GM20000 (cell line): ENCODE results near the gene GBGT1.

Experiments used
- DNase-seq: peaks from one replicate; pipeline ENCODE4 v3.0.0; 2012; ENCODE audit warnings: low spot score
- TF ChIP-seq, protein P1 (sequence below): IDR thresholded peaks from 2 replicates; pipeline ENCODE4 v1.5.1; 2012; ENCODE audit warnings: mild to moderate bottlenecking, control low read depth; ENCODE audit errors: extremely low read depth, missing control alignments

GBGT1 gene

DNA sequence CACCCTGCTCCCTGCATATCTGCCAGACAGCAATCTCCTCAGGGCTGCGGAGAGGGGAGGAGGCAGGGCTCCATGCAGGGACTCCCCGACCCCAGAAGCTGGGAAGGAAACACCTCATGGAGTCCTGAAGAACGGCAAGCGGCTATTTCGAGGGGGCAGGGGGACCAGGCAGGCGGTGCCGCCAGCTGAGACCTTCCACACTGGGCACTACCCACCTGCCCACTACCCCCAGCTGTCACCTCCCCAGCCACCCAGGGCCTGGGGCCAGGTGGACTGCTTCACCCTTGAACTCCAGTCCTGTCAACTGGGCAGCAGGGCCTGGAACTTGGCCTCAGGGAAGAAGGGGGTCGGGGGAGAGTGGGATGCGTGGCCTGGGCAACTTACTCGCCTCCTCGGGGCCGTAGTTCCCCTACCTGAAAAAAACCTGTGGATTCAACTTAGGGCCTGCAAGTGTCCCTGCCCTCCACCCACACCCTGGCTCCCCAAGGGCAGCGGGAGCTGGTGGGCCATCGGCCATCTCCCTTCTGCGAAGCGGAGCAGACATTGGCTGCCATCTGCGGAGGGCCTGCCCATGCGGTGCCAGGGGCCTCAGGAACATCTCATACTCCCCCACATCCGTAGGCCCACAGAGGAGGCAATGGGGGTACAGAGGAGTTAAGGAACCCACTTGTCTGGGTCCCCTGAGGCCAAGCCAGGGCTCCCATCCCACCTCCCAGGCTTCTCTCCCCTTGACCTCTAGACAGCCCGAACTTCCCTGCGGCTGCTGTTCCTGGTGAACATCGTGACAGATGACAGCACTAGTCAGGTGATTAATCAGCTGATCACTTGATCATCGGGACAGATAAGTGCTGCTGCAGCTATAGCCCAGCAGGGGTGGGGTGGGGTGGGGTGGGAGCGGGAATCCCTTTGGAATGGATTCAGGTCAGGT lies 24.2 kb downstream of the GBGT1 start:
- TF ChIP-seq, protein P1, sequence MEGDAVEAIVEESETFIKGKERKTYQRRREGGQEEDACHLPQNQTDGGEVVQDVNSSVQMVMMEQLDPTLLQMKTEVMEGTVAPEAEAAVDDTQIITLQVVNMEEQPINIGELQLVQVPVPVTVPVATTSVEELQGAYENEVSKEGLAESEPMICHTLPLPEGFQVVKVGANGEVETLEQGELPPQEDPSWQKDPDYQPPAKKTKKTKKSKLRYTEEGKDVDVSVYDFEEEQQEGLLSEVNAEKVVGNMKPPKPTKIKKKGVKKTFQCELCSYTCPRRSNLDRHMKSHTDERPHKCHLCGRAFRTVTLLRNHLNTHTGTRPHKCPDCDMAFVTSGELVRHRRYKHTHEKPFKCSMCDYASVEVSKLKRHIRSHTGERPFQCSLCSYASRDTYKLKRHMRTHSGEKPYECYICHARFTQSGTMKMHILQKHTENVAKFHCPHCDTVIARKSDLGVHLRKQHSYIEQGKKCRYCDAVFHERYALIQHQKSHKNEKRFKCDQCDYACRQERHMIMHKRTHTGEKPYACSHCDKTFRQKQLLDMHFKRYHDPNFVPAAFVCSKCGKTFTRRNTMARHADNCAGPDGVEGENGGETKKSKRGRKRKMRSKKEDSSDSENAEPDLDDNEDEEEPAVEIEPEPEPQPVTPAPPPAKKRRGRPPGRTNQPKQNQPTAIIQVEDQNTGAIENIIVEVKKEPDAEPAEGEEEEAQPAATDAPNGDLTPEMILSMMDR, result no peak
- no peak for DNase-seq

- TF ChIP-seq, protein P1, result no peak
- no peak for DNase-seq
Measured at GRCh38 chr9:133137451-133138231, 26.1 kb downstream of the GBGT1 start.

DNA sequence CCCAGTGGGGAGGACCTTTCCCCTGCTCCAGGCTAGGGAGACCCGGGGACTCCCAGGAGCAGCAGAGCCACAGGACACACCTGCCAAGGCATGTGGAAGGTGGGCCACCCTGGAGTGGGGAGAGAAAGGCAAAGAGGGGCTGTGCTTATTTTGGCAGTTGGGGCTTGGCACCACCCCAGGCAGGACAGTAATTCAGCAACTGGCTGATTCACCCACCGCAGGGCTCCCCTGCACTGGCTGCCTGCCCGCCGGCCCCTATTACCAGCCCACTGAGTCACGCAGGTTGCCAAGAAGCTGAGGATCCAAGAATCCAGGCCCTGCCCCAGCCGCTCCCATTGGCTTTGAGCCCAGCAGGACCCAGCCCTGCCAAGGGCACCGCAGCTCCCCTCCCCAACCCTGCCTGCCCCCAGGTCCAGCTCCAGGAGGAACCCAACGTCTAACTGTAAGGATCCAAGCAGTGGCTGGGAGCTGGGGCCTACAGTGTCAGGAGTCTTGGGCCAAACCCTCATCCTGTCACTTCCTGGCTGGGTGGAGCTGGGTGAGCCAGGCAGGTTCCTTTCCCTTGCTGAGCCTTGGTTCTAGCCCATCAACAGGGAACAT lies 28.5 kb downstream of the GBGT1 start:
- TF ChIP-seq, protein P1, result no peak
- DNase-seq, result no peak

- DNase-seq, result no peak
- TF ChIP-seq, protein P1, result no peak
Measured at GRCh38 chr9:133134388-133135145, 29.1 kb downstream of the GBGT1 start.

DNA sequence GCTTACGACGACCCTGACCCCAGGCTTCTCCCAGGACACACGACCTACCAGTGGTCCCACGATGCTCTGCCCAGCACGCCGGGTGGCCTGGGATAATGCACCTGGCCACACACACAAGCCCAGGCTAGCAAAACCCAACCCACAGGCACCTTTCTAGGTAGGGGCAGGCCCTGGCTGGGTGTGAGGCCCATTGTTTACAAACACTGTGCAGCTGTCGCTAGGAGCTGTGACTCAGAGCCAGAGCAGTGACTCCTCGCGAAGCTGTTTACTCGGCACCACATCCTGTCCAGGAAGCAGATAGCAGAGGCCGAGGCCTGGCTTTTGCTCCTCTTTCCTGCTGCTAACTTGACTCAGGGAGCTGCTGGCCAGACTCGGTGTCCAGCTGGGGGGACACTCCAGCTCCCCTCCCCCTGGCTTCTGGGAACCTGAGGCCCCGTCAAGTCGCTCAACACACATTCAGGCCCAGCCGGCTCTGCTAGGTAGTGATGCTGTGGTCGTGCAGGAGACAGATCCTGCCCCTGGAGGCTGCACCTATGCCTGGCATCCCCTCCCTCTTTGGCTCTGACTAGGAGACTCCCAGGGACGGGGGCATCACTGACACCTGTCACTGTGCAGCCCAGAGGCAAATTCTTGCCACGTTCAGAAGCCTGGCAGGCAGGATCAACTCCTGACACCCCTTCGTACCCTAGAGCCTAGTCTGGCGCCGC lies 29.9 kb downstream of the GBGT1 start:
- peak; percentile 94 for DNase-seq
- TF ChIP-seq, protein P1, result no peak

- TF ChIP-seq, protein P1, result no peak
Measured at GRCh38 chr9:133132174-133132573, 31.5 kb downstream of the GBGT1 start.

More at GRCh38 chr9:133132174-133132573, 31.5 kb downstream of the GBGT1 start:
- no peak for DNase-seq
